Fibroblast of pulmonary artery (primary cell): ENCODE data around the gene IGSF5.

Experiments used
- DNase-seq: peaks from one replicate; pipeline ENCODE4 v3.0.0-alpha.2; 2010; ENCODE audit warnings: low read depth
- H3K4me3 ChIP-seq: replicated peaks from 2 replicates; pipeline ENCODE4 v1.5.1; 2011; ENCODE audit warnings: low read depth, mild to moderate bottlenecking, control low read depth, low read length, moderate library complexity
- CTCF ChIP-seq: IDR thresholded peaks from 2 replicates; pipeline ENCODE4 v1.5.1; 2011; ENCODE audit warnings: mild to moderate bottlenecking, control low read depth, low read length, inconsistent platforms; ENCODE audit errors: missing control alignments

IGSF5 gene

DNA sequence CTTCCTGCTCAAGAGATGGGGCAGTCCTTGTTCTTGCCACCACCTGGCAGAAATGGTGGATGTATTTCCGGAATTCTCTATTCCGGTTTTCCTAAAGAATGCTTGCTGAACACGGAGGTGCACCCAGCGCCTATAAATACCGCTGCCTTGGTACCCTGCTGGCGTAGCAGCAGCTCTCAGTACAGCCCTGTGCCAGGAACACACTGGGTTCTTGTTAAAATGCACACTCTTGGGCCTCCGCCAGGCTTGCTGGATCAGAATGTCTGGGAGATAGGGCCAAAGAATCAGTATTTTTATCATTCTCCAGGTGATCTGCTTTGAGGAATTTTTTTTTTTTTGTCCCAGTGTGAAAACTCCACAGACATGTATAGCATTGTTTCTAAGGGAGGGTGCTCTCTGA lies 54.2 kb downstream of the IGSF5 start:
- DNase-seq, result no peak
- TF ChIP-seq CTCF, result no peak

GRCh38 chr21:39800311-39800710 lies 55.3 kb downstream of the IGSF5 start:
- no peak overlapping the region for H3K4me3 ChIP-seq
- no peak for TF ChIP-seq CTCF
- no peak for DNase-seq

More for the DNA sequence above, 54.2 kb downstream of the IGSF5 start:
- no peak overlapping the region for H3K4me3 ChIP-seq

DNA sequence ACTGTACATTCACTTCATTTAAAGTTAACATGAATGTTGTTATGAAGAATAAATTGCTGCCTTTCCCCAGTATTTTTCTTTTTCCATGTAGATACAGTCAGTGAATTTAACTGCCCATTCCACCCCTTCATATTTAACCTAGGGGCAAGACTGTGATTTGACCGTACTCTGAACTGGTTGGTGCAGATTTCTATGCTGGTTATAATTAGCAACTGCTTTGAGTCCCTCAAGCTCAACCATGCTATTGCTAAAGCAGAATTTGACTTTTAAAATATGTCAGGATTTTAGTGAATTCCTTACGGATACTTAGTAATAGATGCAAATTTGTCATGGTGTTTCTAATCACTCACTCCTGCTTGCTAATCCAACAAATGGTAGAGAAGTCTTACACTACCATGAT lies 57.2 kb downstream of the IGSF5 start:
- TF ChIP-seq CTCF, result no peak
- no peak overlapping the region for H3K4me3 ChIP-seq
- no peak for DNase-seq

GRCh38 chr21:39803393-39803792 lies 58.4 kb downstream of the IGSF5 start:
- no peak for DNase-seq
- H3K4me3 ChIP-seq, result no peak overlapping the region
- no peak for TF ChIP-seq CTCF

- no peak for TF ChIP-seq CTCF
Measured at GRCh38 chr21:39804240-39804639, 59.3 kb downstream of the IGSF5 start.

GRCh38 chr21:39805983-39806382 lies 61.0 kb downstream of the IGSF5 start:
- no peak overlapping the region for H3K4me3 ChIP-seq
- no peak for TF ChIP-seq CTCF
- DNase-seq, result no peak

More at GRCh38 chr21:39804240-39804639, 59.3 kb downstream of the IGSF5 start:
- H3K4me3 ChIP-seq, result no peak overlapping the region
- DNase-seq, result no peak

DNA sequence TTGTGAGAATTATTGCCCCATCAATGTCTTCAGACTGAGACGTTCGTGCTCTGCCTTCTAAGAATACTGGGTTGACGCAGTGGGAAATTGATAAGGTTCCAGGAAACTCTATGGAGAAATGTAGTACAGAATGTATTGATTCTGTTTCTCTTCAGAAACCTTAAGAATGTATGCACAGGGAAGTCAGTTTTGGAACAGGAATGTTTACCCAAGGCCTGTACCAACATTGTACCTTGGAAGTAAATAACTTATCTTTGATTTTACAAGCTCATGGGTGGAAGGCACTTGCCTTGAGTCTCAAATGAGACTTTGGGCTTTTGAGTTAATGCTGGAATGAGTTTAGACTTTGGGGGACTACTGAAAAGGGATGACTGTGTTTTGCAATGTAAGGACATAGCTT lies 62.8 kb downstream of the IGSF5 start:
- H3K4me3 ChIP-seq, result no peak overlapping the region
- no peak for TF ChIP-seq CTCF
- no peak for DNase-seq
